ENCODE data around the gene ACTN4.
A peak's percentile ranks its signal among the peaks of the same experiment; 100 is the strongest.

The ACTN4 gene

GRCh38 chr19:38642176-38642575 is 5.3 kb upstream of the ACTN4 start:
- TF ChIP-seq CTCF (IDR thresholded peaks at IDR 0.05; ENCODE audit: unreplicated experiment in 3 of 3): no peak
- no peak overlapping the region for H3K4me3 Mint-ChIP-seq
- H3K4me1 Mint-ChIP-seq: no peaks in the 10 kb centered on the region
- no peaks in the 10 kb centered on the region for H3K36me3 Mint-ChIP-seq (ENCODE audit: low read depth)
- no peaks in the 10 kb centered on the region for H3K9me3 Mint-ChIP-seq
- no peaks in the 10 kb centered on the region for H3K27me3 Mint-ChIP-seq (ENCODE audit: low read depth)
- H3K27ac Mint-ChIP-seq: no peak overlapping the region

- peak overlapping the region in 2 of 3 experiments; percentile 42 to 82 for H3K27ac Mint-ChIP-seq
- no peaks in the 10 kb centered on the region for H3K27me3 Mint-ChIP-seq (ENCODE audit: low read depth)
- no peak for TF ChIP-seq CTCF (IDR thresholded peaks at IDR 0.05; ENCODE audit: unreplicated experiment in 3 of 3)
- H3K36me3 Mint-ChIP-seq (ENCODE audit: low read depth): no peaks in the 10 kb centered on the region
- H3K4me1 Mint-ChIP-seq: peaks cover 12% of the 10 kb centered on the region
- no peaks in the 10 kb centered on the region for H3K9me3 Mint-ChIP-seq
- H3K4me3 Mint-ChIP-seq: no peak overlapping the region
Observed at GRCh38 chr19:38644719-38645118, 2.7 kb upstream of the ACTN4 start.

GRCh38 chr19:38647966-38648768 is 718 bp downstream of the ACTN4 start:
- no peak for TF ChIP-seq CTCF (IDR thresholded peaks at IDR 0.05; ENCODE audit: unreplicated experiment in 3 of 3)
- no peaks in the 10 kb centered on the region for H3K9me3 Mint-ChIP-seq
- H3K27ac Mint-ChIP-seq: peak overlapping the region; percentile 93 to 98 (median 95)
- no peaks in the 10 kb centered on the region for H3K36me3 Mint-ChIP-seq (ENCODE audit: low read depth)
- peaks cover 44% of the 10 kb centered on the region for H3K4me1 Mint-ChIP-seq
- H3K27me3 Mint-ChIP-seq (ENCODE audit: low read depth): no peaks in the 10 kb centered on the region
- peak overlapping the region; percentile 96 to 98 (median 97) for H3K4me3 Mint-ChIP-seq

GRCh38 chr19:38648769-38649304 is 1.4 kb downstream of the ACTN4 start:
- H3K4me1 Mint-ChIP-seq: peaks cover 50% of the 10 kb centered on the region
- H3K27me3 Mint-ChIP-seq (ENCODE audit: low read depth): no peaks in the 10 kb centered on the region
- peak overlapping the region; percentile 96 to 98 (median 97) for H3K4me3 Mint-ChIP-seq

GRCh38 chr19:38649305-38650171 is 2.1 kb downstream of the ACTN4 start:
- Mint-ChIP-seq H3K27me3 (ENCODE audit: low read depth) (no peaks in the 10 kb centered on the region), H3K27ac (peak overlapping the region; percentile 93 to 98 (median 95)), H3K4me3 (peak overlapping the region; percentile 96 to 98 (median 97)), H3K36me3 (ENCODE audit: low read depth) (no peaks in the 10 kb centered on the region), H3K4me1 (peaks cover 55% of the 10 kb centered on the region), H3K9me3 (no peaks in the 10 kb centered on the region)
- TF ChIP-seq CTCF (IDR thresholded peaks at IDR 0.05; ENCODE audit: unreplicated experiment in 3 of 3): no peak

More at GRCh38 chr19:38648769-38649304, 1.4 kb downstream of the ACTN4 start:
- Mint-ChIP-seq H3K27ac (peak overlapping the region; percentile 93 to 98 (median 95)), H3K36me3 (ENCODE audit: low read depth) (no peaks in the 10 kb centered on the region), H3K9me3 (no peaks in the 10 kb centered on the region)
- no peak for TF ChIP-seq CTCF (IDR thresholded peaks at IDR 0.05; ENCODE audit: unreplicated experiment in 3 of 3)
